H9 (cell line): Measurements from ENCODE around the gene KRTAP12-4. TPM values are rescaled to one million over a fixed set of nuclear protein-coding genes. Genes with fewer than 3 reads are reported as not detected.

Experiments used
- DNase-seq: peaks from one replicate; pipeline ENCODE4 v3.0.0-alpha.2; 2017
- H2AFZ ChIP-seq: one replicate; pipeline ENCODE4 v1.6.1; 2013; ENCODE audit warnings: mild to moderate bottlenecking, low read length, control low read depth, moderate library complexity
- H2AK5ac ChIP-seq: 2 replicates; pipeline ENCODE4 v1.6.1; 2013; ENCODE audit warnings: low read length, control low read depth, mixed read lengths; ENCODE audit not compliant: insufficient read length
- H2BK120ac ChIP-seq: one replicate; pipeline ENCODE4 v1.6.1; 2013; ENCODE audit warnings: low read depth, mild to moderate bottlenecking, low read length, control low read depth, inconsistent platforms; ENCODE audit not compliant: poor library complexity, severe bottlenecking
- H2BK12ac ChIP-seq: 2 replicates; pipeline ENCODE4 v1.6.1; 2013; ENCODE audit warnings: low read length, control low read depth, mixed read lengths, low read depth; ENCODE audit not compliant: insufficient read length
- H2BK15ac ChIP-seq: 2 replicates; pipeline ENCODE4 v1.6.1; 2013; ENCODE audit warnings: low read depth, low read length, control low read depth
- H2BK20ac ChIP-seq: one replicate; pipeline ENCODE4 v1.6.1; 2013; ENCODE audit warnings: low read depth, mild to moderate bottlenecking, low read length, control low read depth, inconsistent platforms; ENCODE audit not compliant: poor library complexity, severe bottlenecking
- H2BK5ac ChIP-seq: 2 replicates; pipeline ENCODE4 v1.6.1; 2013; ENCODE audit warnings: low read length, control low read depth, mixed read lengths; ENCODE audit not compliant: insufficient read length
- H3K14ac ChIP-seq: 2 replicates; pipeline ENCODE4 v1.6.1; 2013; ENCODE audit warnings: low read length, control low read depth; ENCODE audit not compliant: insufficient read depth
- H3K18ac ChIP-seq: 2 replicates; pipeline ENCODE4 v1.6.1; 2013; ENCODE audit warnings: low read depth, mild to moderate bottlenecking, mixed read lengths, low read length, control low read depth; ENCODE audit not compliant: insufficient read length
- H3K23ac ChIP-seq: 2 replicates; pipeline ENCODE4 v1.6.1; 2013; ENCODE audit warnings: low read length, control low read depth, mixed read lengths, low read depth; ENCODE audit not compliant: insufficient read length
- H3K23me2 ChIP-seq: 2 replicates; pipeline ENCODE4 v1.6.1; 2013; ENCODE audit warnings: low read depth, mild to moderate bottlenecking, mixed read lengths, low read length, control low read depth; ENCODE audit not compliant: insufficient read length, poor library complexity, severe bottlenecking
- H3K27ac ChIP-seq: 2 replicates; pipeline ENCODE4 v1.5.1; 2013; ENCODE audit warnings: low read length, control low read depth, mixed read lengths, low read depth; ENCODE audit not compliant: insufficient read length
- H3K27me3 ChIP-seq: 2 replicates; pipeline ENCODE4 v1.6.1; 2013; ENCODE audit warnings: low read length, control low read depth, inconsistent platforms; ENCODE audit not compliant: insufficient read depth
- H3K4ac ChIP-seq: 2 replicates; pipeline ENCODE4 v1.6.1; 2013; ENCODE audit warnings: low read depth, mild to moderate bottlenecking, control low read depth, inconsistent platforms, low read length, moderate library complexity
- H3K4me1 ChIP-seq: 2 replicates; pipeline ENCODE4 v1.6.1; 2013; ENCODE audit warnings: low read length, control low read depth, inconsistent platforms; ENCODE audit not compliant: insufficient read depth
- H3K4me2 ChIP-seq: 2 replicates; pipeline ENCODE4 v1.6.1; 2013; ENCODE audit warnings: low read length, control low read depth, mixed read lengths; ENCODE audit not compliant: insufficient read length, insufficient read depth
- H3K56ac ChIP-seq: 2 replicates; pipeline ENCODE4 v1.6.1; 2013; ENCODE audit warnings: low read depth, mild to moderate bottlenecking, mixed read lengths, low read length, control low read depth; ENCODE audit not compliant: insufficient read length
- H3K79me1 ChIP-seq: 2 replicates; pipeline ENCODE4 v1.6.1; 2013; ENCODE audit warnings: low read depth, mild to moderate bottlenecking, moderate library complexity, low read length, control low read depth, inconsistent platforms; ENCODE audit not compliant: insufficient read depth, poor library complexity, severe bottlenecking
- H3K79me2 ChIP-seq: 2 replicates; pipeline ENCODE4 v1.6.1; 2013; ENCODE audit warnings: low read length, control low read depth, inconsistent platforms; ENCODE audit not compliant: insufficient read depth
- H3K9ac ChIP-seq: 2 replicates; pipeline ENCODE4 v1.6.1; 2013; ENCODE audit warnings: low read length, control low read depth, mixed read lengths; ENCODE audit not compliant: insufficient read length; ENCODE audit errors: extremely low read depth
- H3K9me3 ChIP-seq: one replicate; pipeline ENCODE4 v1.6.1; 2013; ENCODE audit warnings: low read depth, low read length, inconsistent platforms; ENCODE audit not compliant: control insufficient read depth
- H3T11ph ChIP-seq: one replicate; pipeline ENCODE4 v1.6.1; 2013; ENCODE audit warnings: mild to moderate bottlenecking, low read length, control low read depth, inconsistent platforms
- H4K20me1 ChIP-seq: one replicate; pipeline ENCODE4 v1.6.1; 2013; ENCODE audit not compliant: control insufficient read depth, insufficient read length, insufficient read depth
- H4K5ac ChIP-seq: 2 replicates; pipeline ENCODE4 v1.6.1; 2013; ENCODE audit warnings: low read depth, mild to moderate bottlenecking, mixed read lengths, low read length, control low read depth; ENCODE audit not compliant: insufficient read length
- H4K8ac ChIP-seq: replicated peaks from 2 replicates; pipeline ENCODE4 v1.6.1; 2013; ENCODE audit warnings: low read length, control low read depth, mixed read lengths, low read depth; ENCODE audit not compliant: insufficient read length
- H4K91ac ChIP-seq: 2 replicates; pipeline ENCODE4 v1.6.1; 2013; ENCODE audit warnings: low read depth, mild to moderate bottlenecking, moderate library complexity, mixed read lengths, low read length, control low read depth; ENCODE audit not compliant: insufficient read length
- H3K27ac Mint-ChIP-seq, 3 experiments: 2 replicates in 2 of 3; 3 replicates in 1 of 3; pipeline ENCODE4 v1.8.0; 2020 to 2021; ENCODE audit warnings: mixed read lengths in 3 of 3, mild to moderate bottlenecking in 1 of 3, moderate library complexity in 1 of 3
- H3K27me3 Mint-ChIP-seq: 2 replicates; pipeline ENCODE4 v1.8.0; 2021; ENCODE audit warnings: low read depth, mild to moderate bottlenecking, moderate library complexity, mixed read lengths
- H3K36me3 Mint-ChIP-seq, 3 experiments: 2 replicates in 2 of 3; 3 replicates in 1 of 3; pipeline ENCODE4 v1.8.0; 2020 to 2021; ENCODE audit warnings: low read depth in 3 of 3, mixed read lengths in 3 of 3; ENCODE audit not compliant: insufficient read depth in 1 of 3
- H3K4me1 Mint-ChIP-seq, 2 experiments: 2 replicates each; pipeline ENCODE4 v1.8.0; 2020; ENCODE audit warnings: mixed read lengths in 2 of 2
- H3K4me3 Mint-ChIP-seq, 2 experiments: 2 replicates in 1 of 2; 3 replicates in 1 of 2; pipeline ENCODE4 v1.8.0; 2020 to 2021; ENCODE audit warnings: mild to moderate bottlenecking in 2 of 2, mixed read lengths in 2 of 2, moderate library complexity in 1 of 2
- H3K9me3 Mint-ChIP-seq, 2 experiments: 2 replicates in 1 of 2; 3 replicates in 1 of 2; pipeline ENCODE4 v1.8.0; 2020; ENCODE audit warnings: mild to moderate bottlenecking in 2 of 2, mixed read lengths in 2 of 2, moderate library complexity in 1 of 2
- WGBS: extraction: QIAGEN DNeasy Blood & Tissue Kit; methylation state at CpG from one replicate; pipeline ENCODE4 v1.1.7; 2013; ENCODE audit warnings: missing lambda C conversion rate, low lambda C conversion rate, mixed read lengths; ENCODE audit not compliant: insufficient read length; ENCODE audit errors: extremely low coverage; 5-methylcytosine and 5-hydroxymethylcytosine counted together
- total RNA-seq: library from RNA; stranded (reverse); gene quantifications from 2 replicates; pipeline ENCODE4 v1.2.1, GENCODE V29; 2021
- TF ChIP-seq, protein P1 (sequence below): fragments of 200-600 bp; sonication (generic); conservative IDR thresholded peaks from 3 replicates; pipeline ENCODE4 v1.8.0; 2021; ENCODE audit warnings: antibody characterized with exemption, mild to moderate bottlenecking

The KRTAP12-4 gene
- total RNA-seq, 1 experiment from 2014 or later = not detected

DNA sequence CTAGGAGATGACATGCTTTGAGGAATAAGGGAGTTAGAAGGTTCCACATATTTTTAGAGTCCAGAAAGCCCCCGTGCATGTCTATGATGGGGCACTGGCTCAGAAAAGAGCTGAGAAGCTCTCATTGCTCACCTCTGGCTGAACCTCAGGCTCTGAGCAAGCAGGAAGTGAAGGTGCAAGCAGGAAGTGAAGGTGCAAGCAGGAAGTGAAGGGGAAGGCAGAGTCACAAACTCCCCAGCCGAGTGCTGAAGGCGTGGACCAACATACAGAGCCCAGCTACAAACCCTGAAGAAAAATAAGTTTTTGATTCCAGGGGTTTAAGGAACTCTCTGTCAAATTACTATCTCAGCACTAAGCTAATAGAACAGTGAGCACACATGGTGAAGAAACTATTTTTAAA lies 35.5 kb downstream of the KRTAP12-4 start:
- no peaks in the 10 kb centered on the region for H3K27me3 ChIP-seq
- no peak overlapping the region for H2BK20ac ChIP-seq
- no peak overlapping the region for H3T11ph ChIP-seq
- no peak overlapping the region for H3K4me2 ChIP-seq
- peaks cover 4% of the 10 kb centered on the region for H3K9me3 ChIP-seq
- peaks cover 4% of the 10 kb centered on the region for H3K27me3 Mint-ChIP-seq
- no peaks in the 10 kb centered on the region for H4K20me1 ChIP-seq
- no peak overlapping the region for H3K18ac ChIP-seq
- no CpG with 5 or more reads among the region's 3 CpGs for WGBS
- no peaks in the 10 kb centered on the region for H3K4me1 ChIP-seq
- H3K36me3 Mint-ChIP-seq = peaks cover 12 to 34% (median 24%) of the 10 kb centered on the region in 3 experiments
- no peak overlapping the region for H3K4me3 Mint-ChIP-seq
- H3K14ac ChIP-seq = no peak overlapping the region
- H3K56ac ChIP-seq = no peak overlapping the region
- H4K91ac ChIP-seq = no peak overlapping the region
- no peak overlapping the region for H4K8ac ChIP-seq
- H4K5ac ChIP-seq = no peak overlapping the region
- peaks cover 27% of the 10 kb centered on the region in 2 experiments for H3K4me1 Mint-ChIP-seq
- no peak overlapping the region for H2AFZ ChIP-seq
- TF ChIP-seq, protein P1, sequence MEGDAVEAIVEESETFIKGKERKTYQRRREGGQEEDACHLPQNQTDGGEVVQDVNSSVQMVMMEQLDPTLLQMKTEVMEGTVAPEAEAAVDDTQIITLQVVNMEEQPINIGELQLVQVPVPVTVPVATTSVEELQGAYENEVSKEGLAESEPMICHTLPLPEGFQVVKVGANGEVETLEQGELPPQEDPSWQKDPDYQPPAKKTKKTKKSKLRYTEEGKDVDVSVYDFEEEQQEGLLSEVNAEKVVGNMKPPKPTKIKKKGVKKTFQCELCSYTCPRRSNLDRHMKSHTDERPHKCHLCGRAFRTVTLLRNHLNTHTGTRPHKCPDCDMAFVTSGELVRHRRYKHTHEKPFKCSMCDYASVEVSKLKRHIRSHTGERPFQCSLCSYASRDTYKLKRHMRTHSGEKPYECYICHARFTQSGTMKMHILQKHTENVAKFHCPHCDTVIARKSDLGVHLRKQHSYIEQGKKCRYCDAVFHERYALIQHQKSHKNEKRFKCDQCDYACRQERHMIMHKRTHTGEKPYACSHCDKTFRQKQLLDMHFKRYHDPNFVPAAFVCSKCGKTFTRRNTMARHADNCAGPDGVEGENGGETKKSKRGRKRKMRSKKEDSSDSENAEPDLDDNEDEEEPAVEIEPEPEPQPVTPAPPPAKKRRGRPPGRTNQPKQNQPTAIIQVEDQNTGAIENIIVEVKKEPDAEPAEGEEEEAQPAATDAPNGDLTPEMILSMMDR = no peak
- no peaks in the 10 kb centered on the region for H3K23me2 ChIP-seq
- H3K27ac Mint-ChIP-seq = no peak overlapping the region
- H3K27ac ChIP-seq = no peak overlapping the region
- H3K4ac ChIP-seq = no peak overlapping the region
- no peaks in the 10 kb centered on the region for H3K79me2 ChIP-seq
- no peaks in the 10 kb centered on the region for H3K79me1 ChIP-seq
- no peak overlapping the region for H2AK5ac ChIP-seq
- H2BK15ac ChIP-seq = no peak overlapping the region
- H2BK12ac ChIP-seq = no peak overlapping the region
- H3K9me3 Mint-ChIP-seq = peaks cover 37 to 42% of the 10 kb centered on the region in 2 experiments
- no peak overlapping the region for H2BK120ac ChIP-seq
- H3K23ac ChIP-seq = no peak overlapping the region
- H2BK5ac ChIP-seq = no peak overlapping the region
- no peak for DNase-seq
- H3K9ac ChIP-seq = no peak overlapping the region
